ENCODE data around the gene EPAS1.

EPAS1 gene

GRCh38 chr2:46314065-46314835 lies 17.0 kb downstream of the EPAS1 start:
- Histone ChIP-seq H3K27ac (replicated peaks) (no peak overlapping the region), H3K27me3 (ENCODE audit: insufficient read depth, poor library complexity, severe bottlenecking) (no peaks in the 10 kb centered on the region), H3K4me3 (replicated peaks; ENCODE audit: insufficient read depth, low read length) (no peak overlapping the region)
- TF ChIP-seq, protein P1, sequence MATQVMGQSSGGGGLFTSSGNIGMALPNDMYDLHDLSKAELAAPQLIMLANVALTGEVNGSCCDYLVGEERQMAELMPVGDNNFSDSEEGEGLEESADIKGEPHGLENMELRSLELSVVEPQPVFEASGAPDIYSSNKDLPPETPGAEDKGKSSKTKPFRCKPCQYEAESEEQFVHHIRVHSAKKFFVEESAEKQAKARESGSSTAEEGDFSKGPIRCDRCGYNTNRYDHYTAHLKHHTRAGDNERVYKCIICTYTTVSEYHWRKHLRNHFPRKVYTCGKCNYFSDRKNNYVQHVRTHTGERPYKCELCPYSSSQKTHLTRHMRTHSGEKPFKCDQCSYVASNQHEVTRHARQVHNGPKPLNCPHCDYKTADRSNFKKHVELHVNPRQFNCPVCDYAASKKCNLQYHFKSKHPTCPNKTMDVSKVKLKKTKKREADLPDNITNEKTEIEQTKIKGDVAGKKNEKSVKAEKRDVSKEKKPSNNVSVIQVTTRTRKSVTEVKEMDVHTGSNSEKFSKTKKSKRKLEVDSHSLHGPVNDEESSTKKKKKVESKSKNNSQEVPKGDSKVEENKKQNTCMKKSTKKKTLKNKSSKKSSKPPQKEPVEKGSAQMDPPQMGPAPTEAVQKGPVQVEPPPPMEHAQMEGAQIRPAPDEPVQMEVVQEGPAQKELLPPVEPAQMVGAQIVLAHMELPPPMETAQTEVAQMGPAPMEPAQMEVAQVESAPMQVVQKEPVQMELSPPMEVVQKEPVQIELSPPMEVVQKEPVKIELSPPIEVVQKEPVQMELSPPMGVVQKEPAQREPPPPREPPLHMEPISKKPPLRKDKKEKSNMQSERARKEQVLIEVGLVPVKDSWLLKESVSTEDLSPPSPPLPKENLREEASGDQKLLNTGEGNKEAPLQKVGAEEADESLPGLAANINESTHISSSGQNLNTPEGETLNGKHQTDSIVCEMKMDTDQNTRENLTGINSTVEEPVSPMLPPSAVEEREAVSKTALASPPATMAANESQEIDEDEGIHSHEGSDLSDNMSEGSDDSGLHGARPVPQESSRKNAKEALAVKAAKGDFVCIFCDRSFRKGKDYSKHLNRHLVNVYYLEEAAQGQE (IDR thresholded peaks at IDR 0.05; ENCODE audit: insufficient replicate concordance, low read depth): no peak
- TF ChIP-seq SPI1 (IDR thresholded peaks at IDR 0.05; ENCODE audit: borderline replicate concordance, low read depth) (no peak), GABPA (IDR thresholded peaks at IDR 0.05; ENCODE audit: low read depth) (no peak), POLR2AphosphoS5 (IDR thresholded peaks at IDR 0.05; ENCODE audit: low read depth) (no peak)
- TF ChIP-seq, protein P2, sequence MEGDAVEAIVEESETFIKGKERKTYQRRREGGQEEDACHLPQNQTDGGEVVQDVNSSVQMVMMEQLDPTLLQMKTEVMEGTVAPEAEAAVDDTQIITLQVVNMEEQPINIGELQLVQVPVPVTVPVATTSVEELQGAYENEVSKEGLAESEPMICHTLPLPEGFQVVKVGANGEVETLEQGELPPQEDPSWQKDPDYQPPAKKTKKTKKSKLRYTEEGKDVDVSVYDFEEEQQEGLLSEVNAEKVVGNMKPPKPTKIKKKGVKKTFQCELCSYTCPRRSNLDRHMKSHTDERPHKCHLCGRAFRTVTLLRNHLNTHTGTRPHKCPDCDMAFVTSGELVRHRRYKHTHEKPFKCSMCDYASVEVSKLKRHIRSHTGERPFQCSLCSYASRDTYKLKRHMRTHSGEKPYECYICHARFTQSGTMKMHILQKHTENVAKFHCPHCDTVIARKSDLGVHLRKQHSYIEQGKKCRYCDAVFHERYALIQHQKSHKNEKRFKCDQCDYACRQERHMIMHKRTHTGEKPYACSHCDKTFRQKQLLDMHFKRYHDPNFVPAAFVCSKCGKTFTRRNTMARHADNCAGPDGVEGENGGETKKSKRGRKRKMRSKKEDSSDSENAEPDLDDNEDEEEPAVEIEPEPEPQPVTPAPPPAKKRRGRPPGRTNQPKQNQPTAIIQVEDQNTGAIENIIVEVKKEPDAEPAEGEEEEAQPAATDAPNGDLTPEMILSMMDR (IDR thresholded peaks at IDR 0.05; ENCODE audit: insufficient read depth, low read length): no peak
- no peak for DNase-seq (ENCODE audit: low read depth in 1 of 2, low spot score in 1 of 2)

- DNase-seq (ENCODE audit: low read depth in 1 of 2, low spot score in 1 of 2): no peak
- Histone ChIP-seq H3K27ac (replicated peaks) (no peak overlapping the region), H3K4me3 (replicated peaks; ENCODE audit: insufficient read depth, low read length) (no peak overlapping the region), H3K27me3 (ENCODE audit: insufficient read depth, poor library complexity, severe bottlenecking) (no peaks in the 10 kb centered on the region)
- TF ChIP-seq SPI1 (IDR thresholded peaks at IDR 0.05; ENCODE audit: borderline replicate concordance, low read depth): no peak
- TF ChIP-seq, protein P2 (IDR thresholded peaks at IDR 0.05; ENCODE audit: insufficient read depth, low read length): no peak
- no peak for TF ChIP-seq POLR2AphosphoS5 (IDR thresholded peaks at IDR 0.05; ENCODE audit: low read depth)
- TF ChIP-seq, protein P1 (IDR thresholded peaks at IDR 0.05; ENCODE audit: insufficient replicate concordance, low read depth): no peak
- no peak for TF ChIP-seq GABPA (IDR thresholded peaks at IDR 0.05; ENCODE audit: low read depth)
These were observed 18.1 kb downstream of the EPAS1 start for GRCh38 chr2:46315103-46315890.

DNA sequence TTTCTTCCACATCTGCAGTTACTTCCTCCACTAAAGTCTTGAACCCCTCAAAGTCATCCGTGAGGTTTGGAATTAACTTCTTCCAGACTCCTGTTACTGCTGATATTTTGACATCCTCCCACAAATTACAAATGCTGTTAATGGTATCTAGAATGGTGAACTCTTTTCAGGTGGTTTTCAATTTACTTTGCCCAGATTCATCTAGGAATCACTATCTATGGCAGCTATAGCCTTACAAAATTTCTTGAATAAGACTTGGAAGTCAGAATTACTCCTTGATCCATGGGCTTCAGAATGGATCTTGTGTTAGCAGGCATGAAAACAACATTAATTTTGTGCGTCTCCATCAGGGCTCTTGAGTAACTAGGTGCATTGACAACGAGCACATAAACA lies 19.9 kb downstream of the EPAS1 start:
- DNase-seq (ENCODE audit: low read depth in 1 of 2, low spot score in 1 of 2): no peak
- H3K4me3 ChIP-seq (replicated peaks; ENCODE audit: insufficient read depth, low read length): no peak overlapping the region
- H3K27ac ChIP-seq (replicated peaks): no peak overlapping the region
- TF ChIP-seq SPI1 (IDR thresholded peaks at IDR 0.05; ENCODE audit: borderline replicate concordance, low read depth): no peak
- H3K27me3 ChIP-seq (ENCODE audit: insufficient read depth, poor library complexity, severe bottlenecking): no peaks in the 10 kb centered on the region

All from HL-60 (cell line).